C4-2B (cell line): ENCODE measurements around the gene KCNQ1.

ENCODE experiments used
- H3K27ac ChIP-seq: fragments of 450-650 bp; 2 replicates; pipeline ENCODE4 v1.5.1; 2017
- CTCF ChIP-seq: fragments of 450-650 bp; conservative IDR thresholded peaks from 2 replicates; pipeline ENCODE4 v1.5.1; 2017; ENCODE audit warnings: mild to moderate bottlenecking
- ZFX ChIP-seq: fragments of 450-650 bp; IDR thresholded peaks from 2 replicates; pipeline ENCODE4 v1.6.1; 2017

Gene KCNQ1

GRCh38 chr11:2789791-2790567, 345.2 kb downstream of the KCNQ1 start:
- H3K27ac ChIP-seq: no peak overlapping the region
- TF ChIP-seq CTCF: no peak
- TF ChIP-seq ZFX: no peak

- no peak overlapping the region for H3K27ac ChIP-seq
- TF ChIP-seq CTCF (no peak), ZFX (no peak)
Measured at GRCh38 chr11:2790568-2790921, 345.7 kb downstream of the KCNQ1 start.

GRCh38 chr11:2791139-2791520, 346.3 kb downstream of the KCNQ1 start:
- H3K27ac ChIP-seq: no peak overlapping the region
- TF ChIP-seq CTCF: no peak
- TF ChIP-seq ZFX: no peak

- TF ChIP-seq ZFX (no peak), CTCF (no peak)
- H3K27ac ChIP-seq: no peak overlapping the region
Measured at GRCh38 chr11:2791521-2792380, 346.9 kb downstream of the KCNQ1 start.

- H3K27ac ChIP-seq: no peak overlapping the region
Measured at GRCh38 chr11:2792381-2793250, 347.8 kb downstream of the KCNQ1 start.

GRCh38 chr11:2793701-2794045, 348.9 kb downstream of the KCNQ1 start:
- TF ChIP-seq ZFX (no peak), CTCF (no peak)
- no peak overlapping the region for H3K27ac ChIP-seq

More at GRCh38 chr11:2792381-2793250, 347.8 kb downstream of the KCNQ1 start:
- TF ChIP-seq ZFX (no peak), CTCF (no peak)
